WTC11 (cell line): Measurements from ENCODE around the gene PDCD1. TPM values are rescaled to one million over a fixed set of nuclear protein-coding genes. Genes with fewer than 3 reads are reported as not detected.

Source experiments
- ATAC-seq: fragments of 200-7000 bp; cut with Tn5 transposase; 2 replicates; pipeline ENCODE4 v1.10.0; 2021; ENCODE audit warnings: mild to moderate bottlenecking, moderate library complexity
- CTCF ChIA-PET: fragments of 300-600 bp; sonication (Branson Sonifier 250); formaldehyde crosslinking; loops from one replicate; lab custom pipeline; 2021; ENCODE audit warnings: antibody characterized with exemption; lab: Charles Lee
- POLR2A ChIA-PET: fragments of 350-600 bp; sonication (Branson Sonifier 250); formaldehyde crosslinking; loops from one replicate; lab custom pipeline; 2021; ENCODE audit warnings: antibody characterized with exemption; lab: Charles Lee
- DNase-seq: peaks from one replicate; pipeline ENCODE4 v3.0.0; 2021; ENCODE audit warnings: low spot score
- H3K27ac Mint-ChIP-seq: 2 replicates; pipeline ENCODE4 v1.8.0; 2021; ENCODE audit warnings: mixed read lengths
- H3K27me3 Mint-ChIP-seq: 2 replicates; pipeline ENCODE4 v1.8.0; 2021; ENCODE audit warnings: low read depth, mild to moderate bottlenecking, moderate library complexity, mixed read lengths
- H3K36me3 Mint-ChIP-seq: 2 replicates; pipeline ENCODE4 v1.8.0; 2021; ENCODE audit warnings: mixed read lengths
- H3K4me1 Mint-ChIP-seq: 2 replicates; pipeline ENCODE4 v1.8.0; 2022; ENCODE audit warnings: mixed read lengths
- H3K4me3 Mint-ChIP-seq: 2 replicates; pipeline ENCODE4 v1.8.0; 2021; ENCODE audit warnings: mild to moderate bottlenecking, moderate library complexity, mixed read lengths
- H3K9me3 Mint-ChIP-seq: 2 replicates; pipeline ENCODE4 v1.8.0; 2021; ENCODE audit warnings: mixed read lengths
- ATF1 ChIP-seq: sonication (generic); formaldehyde crosslinking; IDR thresholded peaks from 2 replicates; pipeline ENCODE4 v1.8.1; 2023; ENCODE audit warnings: mild to moderate bottlenecking, moderate library complexity, missing genetic modification reagents
- ATF3 ChIP-seq: sonication (generic); formaldehyde crosslinking; conservative IDR thresholded peaks from 2 replicates; pipeline ENCODE4 v1.8.1; 2022; ENCODE audit warnings: mild to moderate bottlenecking, missing genetic modification reagents
- E2F5 ChIP-seq: sonication (generic); formaldehyde crosslinking; IDR thresholded peaks from 2 replicates; pipeline ENCODE4 v1.8.1; 2022; ENCODE audit warnings: mild to moderate bottlenecking, moderate library complexity, missing genetic modification reagents
- ERG ChIP-seq: fragments of 250-450 bp; sonication (Bioruptor Pico); IDR thresholded peaks from 2 replicates; pipeline ENCODE4 v1.8.0; 2021; ENCODE audit warnings: mild to moderate bottlenecking
- GABPB1 ChIP-seq: sonication (generic); formaldehyde crosslinking; IDR thresholded peaks from 2 replicates; pipeline ENCODE4 v1.8.1; 2023; ENCODE audit warnings: mild to moderate bottlenecking, missing genetic modification reagents
- HMGA2 ChIP-seq: fragments of 250-450 bp; sonication (Bioruptor Pico); IDR thresholded peaks from 2 replicates; pipeline ENCODE4 v1.4.0; 2021; ENCODE audit warnings: mild to moderate bottlenecking, moderate library complexity
- MLX ChIP-seq: sonication (generic); formaldehyde crosslinking; IDR thresholded peaks from 2 replicates; pipeline ENCODE4 v1.8.1; 2023; ENCODE audit warnings: mild to moderate bottlenecking, missing genetic modification reagents, moderate library complexity
- MYBL2 ChIP-seq: sonication (generic); formaldehyde crosslinking; IDR thresholded peaks from 2 replicates; pipeline ENCODE4 v1.8.1; 2023; ENCODE audit warnings: mild to moderate bottlenecking, moderate library complexity, missing genetic modification reagents
- PREB ChIP-seq: sonication (generic); formaldehyde crosslinking; IDR thresholded peaks from 2 replicates; pipeline ENCODE4 v1.8.1; 2022; ENCODE audit warnings: mild to moderate bottlenecking, missing genetic modification reagents, moderate library complexity, borderline replicate concordance
- TCF7 ChIP-seq: sonication (generic); formaldehyde crosslinking; IDR thresholded peaks from 2 replicates; pipeline ENCODE4 v1.8.0; 2022; ENCODE audit warnings: mild to moderate bottlenecking, low read depth, missing genetic modification reagents, moderate library complexity
- TEAD4 ChIP-seq: sonication (generic); formaldehyde crosslinking; IDR thresholded peaks from 2 replicates; pipeline ENCODE4 v1.8.0; 2022; ENCODE audit warnings: mild to moderate bottlenecking, missing genetic modification reagents
- USF1 ChIP-seq: sonication (generic); formaldehyde crosslinking; IDR thresholded peaks from 2 replicates; pipeline ENCODE4 v1.8.0; 2022; ENCODE audit warnings: mild to moderate bottlenecking, missing genetic modification reagents
- USF2 ChIP-seq: sonication (generic); formaldehyde crosslinking; IDR thresholded peaks from 2 replicates; pipeline ENCODE4 v1.8.1; 2023; ENCODE audit warnings: mild to moderate bottlenecking, missing genetic modification reagents, moderate library complexity
- ZNF512 ChIP-seq: sonication (generic); formaldehyde crosslinking; IDR thresholded peaks from 2 replicates; pipeline ENCODE4 v1.8.1; 2022; ENCODE audit warnings: missing genetic modification reagents, borderline replicate concordance
- ZNF532 ChIP-seq: fragments of 250-450 bp; sonication (Bioruptor Pico); IDR thresholded peaks from 2 replicates; pipeline ENCODE4 v1.9.0; 2021; ENCODE audit warnings: mild to moderate bottlenecking, borderline replicate concordance
- ZNF671 ChIP-seq: fragments of 250-450 bp; sonication (Bioruptor Pico); IDR thresholded peaks from 2 replicates; pipeline ENCODE4 v1.8.0; 2021; ENCODE audit warnings: mild to moderate bottlenecking
- total RNA-seq: library from RNA; stranded (reverse); gene quantifications from 3 replicates; pipeline ENCODE4 v1.2.3, GENCODE V29; 2021

PDCD1 gene
- total RNA-seq, 1 experiment from 2014 or later = 0.52 TPM

GRCh38 chr2:241873803-241874110 is 15.1 kb upstream of the PDCD1 start:
- CTCF ChIA-PET = interaction anchor here (0.7 kb wide), 1 partner anchor 140 kb away, joined by 3 read pairs; the partner anchor contains the start of gene D2HGDH

GRCh38 chr2:241873081-241873802 is 14.5 kb upstream of the PDCD1 start:
- POLR2A ChIA-PET = no interaction called here
- Mint-ChIP-seq H3K27ac (no peak overlapping the region), H3K9me3 (peaks cover 6% of the 10 kb centered on the region), H3K36me3 (peaks cover 6% of the 10 kb centered on the region), H3K4me1 (no peaks in the 10 kb centered on the region), H3K27me3 (peaks cover 6% of the 10 kb centered on the region), H3K4me3 (no peak overlapping the region)
- CTCF ChIA-PET = interaction anchor here (0.7 kb wide), 1 partner anchor 139 kb away, joined by 3 read pairs; the partner anchor contains the start of gene D2HGDH
- DNase-seq (no peak), ATAC-seq (no peak)
- TF ChIP-seq TEAD4 (CRISPR knock-in tag) (no peak), GABPB1 (CRISPR knock-in tag) (no peak), ATF3 (no peak), ATF1 (no peak), TCF7 (CRISPR knock-in tag) (no peak), ZNF532 (CRISPR knock-in tag) (no peak), MYBL2 (no peak), E2F5 (CRISPR knock-in tag) (no peak), USF1 (no peak)

More at GRCh38 chr2:241873803-241874110, 15.1 kb upstream of the PDCD1 start:
- Mint-ChIP-seq H3K27me3 (peaks cover 6% of the 10 kb centered on the region), H3K27ac (no peak overlapping the region), H3K36me3 (peaks cover 6% of the 10 kb centered on the region), H3K4me1 (no peaks in the 10 kb centered on the region), H3K4me3 (no peak overlapping the region), H3K9me3 (peaks cover 6% of the 10 kb centered on the region)
- POLR2A ChIA-PET = no interaction called here
- ATAC-seq (no peak), DNase-seq (no peak)
- TF ChIP-seq HMGA2 (no peak), MYBL2 (no peak), ERG (no peak), ZNF512 (CRISPR knock-in tag) (no peak), USF2 (CRISPR knock-in tag) (no peak), ZNF671 (CRISPR knock-in tag) (no peak), MLX (CRISPR knock-in tag) (no peak), PREB (CRISPR knock-in tag) (no peak)
